Stimulated activated CD8-positive, alpha-beta memory T cell treated with anti-CD3 and anti-CD28 coated beads, Interleukin-12 subunit alpha, Interleukin-12 subunit beta, amount 100 ng/mL, for 24 hours (primary cell): ENCODE data around the gene XPC.
"Not testable (repeated sequence)": the region's sequence is repeated elsewhere in the genome, so short reads cannot be mapped to it uniquely, and the experiment has no call there.

ENCODE experiments used
- DNase-seq: peaks from one replicate; pipeline ENCODE4 v3.0.0-alpha.2; 2020; ENCODE audit errors: extremely low read depth

Gene XPC

DNA sequence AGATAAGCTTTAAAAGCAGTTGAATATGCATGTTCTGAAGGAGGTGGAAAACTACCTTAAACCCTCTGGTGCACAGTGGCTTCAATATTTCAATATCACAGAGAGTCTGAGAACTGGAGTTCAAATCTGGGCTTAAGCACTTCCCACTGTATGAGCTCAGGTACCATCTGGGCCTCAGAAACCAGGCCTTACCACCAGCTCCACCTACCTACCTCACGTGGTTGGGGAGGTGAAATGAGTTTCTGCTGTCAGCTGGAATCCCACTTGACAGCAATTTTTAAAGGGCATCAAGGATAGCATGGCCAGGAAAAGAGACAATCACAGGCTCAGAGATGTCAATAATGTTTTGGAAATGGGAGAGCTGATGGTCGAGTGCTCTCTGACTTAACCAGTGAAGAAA, 58.8 kb downstream of the XPC start:
- DNase-seq, result no peak

DNA sequence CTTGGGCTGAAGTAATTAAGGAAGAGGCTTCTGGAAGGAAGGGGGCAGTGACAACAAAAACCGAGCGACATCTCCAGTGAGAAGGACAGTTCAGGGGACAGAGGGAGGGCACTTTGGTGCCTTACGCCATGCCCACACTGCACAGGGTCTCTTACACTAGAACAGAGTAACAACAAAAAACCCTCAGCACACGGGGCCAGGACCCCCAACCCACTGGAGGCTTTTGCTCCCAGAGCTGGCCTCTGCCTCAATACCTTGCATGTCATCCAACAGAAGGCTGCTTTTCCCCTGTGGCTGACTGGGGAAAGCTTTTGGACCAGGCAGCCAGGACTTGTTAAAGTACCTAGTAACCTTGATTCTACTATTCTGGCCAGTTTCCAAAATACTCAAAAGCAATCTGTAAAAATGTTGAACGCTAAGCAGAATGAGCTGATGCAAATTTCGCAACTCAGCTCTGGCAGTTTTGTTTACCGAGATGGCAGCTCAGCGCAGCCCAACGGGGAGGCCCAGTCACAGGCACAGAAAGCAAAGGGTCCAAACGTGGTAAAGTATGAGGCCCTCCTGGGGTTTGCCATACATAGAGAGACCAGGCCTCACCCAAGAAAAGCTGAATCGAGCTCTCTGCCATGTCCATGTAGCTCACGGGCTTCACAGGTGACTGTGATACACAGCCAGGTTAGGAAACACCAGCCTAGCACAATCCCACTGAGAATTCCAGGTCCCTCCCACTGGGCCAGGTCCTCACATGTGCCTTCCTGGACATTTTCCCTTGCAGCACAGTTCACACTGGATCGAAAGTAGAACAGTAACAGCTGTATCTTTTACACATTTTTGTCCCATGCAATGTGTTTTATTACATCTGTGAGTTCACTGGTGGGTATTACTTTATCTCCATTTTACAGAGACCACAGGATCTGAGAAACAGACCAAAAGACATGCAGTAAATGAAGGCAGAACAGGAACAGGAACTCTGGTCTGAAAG, 59.7 kb downstream of the XPC start:
- DNase-seq, result no peak

- no peak for DNase-seq
Measured at GRCh38 chr3:14117468-14118399, 60.7 kb downstream of the XPC start.

GRCh38 chr3:14113965-14114635, 64.3 kb downstream of the XPC start:
- DNase-seq, result no peak

DNA sequence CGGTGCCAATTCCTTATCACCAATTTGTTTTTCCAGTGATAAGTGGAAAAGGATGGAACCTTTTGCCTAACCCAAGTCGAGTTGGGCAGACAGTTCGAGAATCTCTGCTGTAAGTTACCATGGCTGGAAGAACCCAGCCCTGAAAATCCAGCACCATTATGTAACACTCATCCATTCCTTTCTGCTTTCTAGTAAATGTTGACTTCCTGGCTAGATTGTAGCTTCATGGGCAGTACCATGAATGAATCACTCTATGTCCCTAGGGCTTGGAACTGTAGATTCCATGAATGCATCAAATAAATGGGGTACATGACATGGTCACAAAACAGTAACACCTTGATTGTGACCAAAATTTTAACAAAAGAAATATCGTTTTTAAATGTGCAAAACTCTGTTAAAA, 67.7 kb downstream of the XPC start:
- no peak for DNase-seq

- DNase-seq, result not testable (repeated sequence)
Measured at GRCh38 chr3:14109821-14110220, 68.6 kb downstream of the XPC start.

- DNase-seq, result no peak
Measured at GRCh38 chr3:14097616-14098391, 80.6 kb downstream of the XPC start.

- no peak for DNase-seq
Measured at GRCh38 chr3:14096742-14097141, 81.7 kb downstream of the XPC start.
